Head of caudate nucleus (tissue), 42 donors: ENCODE data around the gene CYBA.
A peak's percentile ranks its signal among the peaks of the same experiment; 100 is the strongest.
"Not testable (repeated sequence)": the region's sequence is repeated elsewhere in the genome, so short reads cannot be mapped to it uniquely, and the experiment has no call there.

Source experiments
- DNase-seq, 42 donors: peaks; one replicate each; pipeline versions ENCODE4 v3.0.0 to v3.0.0-alpha.2; 2020 to 2021; ENCODE audit warnings: mixed read lengths in 7 of 42
- intact Hi-C: fragments of 100-400 bp; cut with DNase I; formaldehyde crosslinking; loops from one replicate; pipeline ENCODE4 v1.15.0; 2022

The CYBA gene

GRCh38 chr16:88619859-88620815, 30.7 kb downstream of the CYBA start:
- intact Hi-C loops, result no loop called here
- no peak for DNase-seq

- no peak for DNase-seq
These were observed 31.7 kb downstream of the CYBA start for GRCh38 chr16:88618956-88619667.

GRCh38 chr16:88618182-88618955, 32.5 kb downstream of the CYBA start:
- DNase-seq, result no peak
- intact Hi-C loops, result no loop called here

More at GRCh38 chr16:88618956-88619667, 31.7 kb downstream of the CYBA start:
- intact Hi-C loops, result no loop called here

- DNase-seq, result no peak
- intact Hi-C loops, result no loop called here
These were observed 33.4 kb downstream of the CYBA start for GRCh38 chr16:88617268-88618031.

GRCh38 chr16:88616736-88617135, 34.1 kb downstream of the CYBA start:
- DNase-seq, result no peak
- intact Hi-C loops, result no loop called here

- intact Hi-C loops, result no loop called here
These were observed 34.5 kb downstream of the CYBA start for GRCh38 chr16:88616320-88616719.

GRCh38 chr16:88614818-88615580, 35.9 kb downstream of the CYBA start:
- intact Hi-C loops, result no loop called here
- DNase-seq, result peak in 1 of 42 donors; percentile 29

More at GRCh38 chr16:88616320-88616719, 34.5 kb downstream of the CYBA start:
- no peak for DNase-seq

- intact Hi-C loops, result no loop called here
- peak in 2 of 42 donors; percentile 17 to 62 for DNase-seq
These were observed 36.7 kb downstream of the CYBA start for GRCh38 chr16:88613911-88614817.

- no peak for DNase-seq
- intact Hi-C loops, result no loop called here
These were observed 37.6 kb downstream of the CYBA start for GRCh38 chr16:88613293-88613692.

GRCh38 chr16:88610909-88611812, 39.7 kb downstream of the CYBA start:
- intact Hi-C loops, result no loop called here
- DNase-seq, result peak in 37 of 42 donors; percentile 24 to 78 (median 51)

GRCh38 chr16:88610080-88610479, 40.8 kb downstream of the CYBA start:
- intact Hi-C loops, result no loop called here
- DNase-seq, result no peak

- DNase-seq, intact Hi-C loops: not testable (repeated sequence)
These were observed 41.4 kb downstream of the CYBA start for GRCh38 chr16:88609426-88609825.

GRCh38 chr16:88608076-88608475, 42.8 kb downstream of the CYBA start:
- intact Hi-C loops, result no loop called here
- no peak for DNase-seq

GRCh38 chr16:88606148-88606757, 44.6 kb downstream of the CYBA start:
- no peak for DNase-seq

More at GRCh38 chr16:88606148-88606757, 44.6 kb downstream of the CYBA start:
- intact Hi-C loops, result no loop called here
